Astrocyte of the cerebellum (primary cell): ENCODE data around the gene GFOD2.

Experiments used
- DNase-seq: peaks from one replicate; pipeline ENCODE4 v3.0.0-alpha.2; 2011; ENCODE audit warnings: low read depth
- H3K4me3 ChIP-seq: 2 replicates; pipeline ENCODE4 v1.5.1; 2011; ENCODE audit warnings: mild to moderate bottlenecking, low read depth, low read length, moderate library complexity
- in situ Hi-C: cut with HindIII; loops from 2 replicates; pipeline ENCODE4 v1.10.0; 2017; ENCODE audit warnings: low sequenced_read_pairs
- TF ChIP-seq, protein P1 (sequence below): IDR thresholded peaks from 2 replicates; pipeline ENCODE4 v1.5.1; 2012; ENCODE audit warnings: low read length, low read depth, moderate library complexity, mild to moderate bottlenecking; ENCODE audit errors: missing control alignments

GFOD2 gene

DNA sequence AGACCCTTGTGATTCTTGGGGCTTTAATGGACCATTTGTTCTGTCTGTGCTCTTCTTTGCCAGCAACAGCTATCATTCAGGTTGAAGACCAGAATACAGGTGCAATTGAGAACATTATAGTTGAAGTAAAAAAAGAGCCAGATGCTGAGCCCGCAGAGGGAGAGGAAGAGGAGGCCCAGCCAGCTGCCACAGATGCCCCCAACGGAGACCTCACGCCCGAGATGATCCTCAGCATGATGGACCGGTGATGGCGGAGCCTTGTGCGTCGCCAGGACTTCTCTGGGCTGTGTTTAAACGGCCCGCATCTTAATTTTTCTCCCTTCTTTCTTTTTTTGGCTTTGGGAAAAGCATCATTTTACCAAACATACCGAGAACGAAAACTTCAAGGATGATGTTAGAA lies 81.5 kb downstream of the GFOD2 start:
- DNase-seq: no peak
- in situ Hi-C loops: no loop called here
- H3K4me3 ChIP-seq: no peak overlapping the region
- TF ChIP-seq, protein P1, sequence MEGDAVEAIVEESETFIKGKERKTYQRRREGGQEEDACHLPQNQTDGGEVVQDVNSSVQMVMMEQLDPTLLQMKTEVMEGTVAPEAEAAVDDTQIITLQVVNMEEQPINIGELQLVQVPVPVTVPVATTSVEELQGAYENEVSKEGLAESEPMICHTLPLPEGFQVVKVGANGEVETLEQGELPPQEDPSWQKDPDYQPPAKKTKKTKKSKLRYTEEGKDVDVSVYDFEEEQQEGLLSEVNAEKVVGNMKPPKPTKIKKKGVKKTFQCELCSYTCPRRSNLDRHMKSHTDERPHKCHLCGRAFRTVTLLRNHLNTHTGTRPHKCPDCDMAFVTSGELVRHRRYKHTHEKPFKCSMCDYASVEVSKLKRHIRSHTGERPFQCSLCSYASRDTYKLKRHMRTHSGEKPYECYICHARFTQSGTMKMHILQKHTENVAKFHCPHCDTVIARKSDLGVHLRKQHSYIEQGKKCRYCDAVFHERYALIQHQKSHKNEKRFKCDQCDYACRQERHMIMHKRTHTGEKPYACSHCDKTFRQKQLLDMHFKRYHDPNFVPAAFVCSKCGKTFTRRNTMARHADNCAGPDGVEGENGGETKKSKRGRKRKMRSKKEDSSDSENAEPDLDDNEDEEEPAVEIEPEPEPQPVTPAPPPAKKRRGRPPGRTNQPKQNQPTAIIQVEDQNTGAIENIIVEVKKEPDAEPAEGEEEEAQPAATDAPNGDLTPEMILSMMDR: no peak

DNA sequence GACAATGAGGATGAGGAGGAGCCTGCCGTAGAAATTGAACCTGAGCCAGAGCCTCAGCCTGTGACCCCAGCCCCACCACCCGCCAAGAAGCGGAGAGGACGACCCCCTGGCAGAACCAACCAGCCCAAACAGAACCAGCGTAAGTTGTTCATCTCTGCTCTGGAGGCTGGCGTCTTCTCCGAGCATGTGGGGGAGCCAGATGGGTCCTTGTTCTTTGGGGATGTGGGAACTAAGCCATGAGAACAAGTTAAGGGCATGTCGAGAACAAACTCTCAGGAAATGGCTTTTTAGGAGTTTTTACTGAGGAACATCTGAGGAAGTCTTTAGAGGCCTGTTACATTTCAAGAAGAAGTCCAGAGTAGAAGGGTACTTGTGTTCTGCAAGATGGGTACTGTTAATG lies 82.4 kb downstream of the GFOD2 start:
- TF ChIP-seq, protein P1: no peak
- no peak overlapping the region for H3K4me3 ChIP-seq
- in situ Hi-C loops: no loop called here
- DNase-seq: no peak

GRCh38 chr16:67632415-67633172 lies 86.5 kb downstream of the GFOD2 start:
- peak; percentile 11 for DNase-seq
- in situ Hi-C loops: no loop called here
- TF ChIP-seq, protein P1: no peak
- H3K4me3 ChIP-seq: no peak overlapping the region

GRCh38 chr16:67628216-67628615 lies 90.9 kb downstream of the GFOD2 start:
- H3K4me3 ChIP-seq: no peak overlapping the region
- no peak for DNase-seq
- in situ Hi-C loops: no loop called here
- TF ChIP-seq, protein P1: no peak
